Stomach smooth muscle (tissue), 2 donors: ENCODE measurements around the gene SMAD2.
"Not testable (repeated sequence)": the region's sequence is repeated elsewhere in the genome, so short reads cannot be mapped to it uniquely, and the experiment has no call there.

ENCODE experiments used
- H3K27ac ChIP-seq: one replicate; pipeline ENCODE4 v1.7.0; 2013; ENCODE audit warnings: mild to moderate bottlenecking, low read length, inconsistent platforms
- H3K27me3 ChIP-seq, 2 donors: one replicate each; pipeline ENCODE4 v1.7.0; 2013; ENCODE audit warnings: low read length in 2 of 2; ENCODE audit not compliant: insufficient read depth in 2 of 2, control insufficient read depth in 1 of 2
- H3K36me3 ChIP-seq, 2 donors: one replicate each; pipeline ENCODE4 v1.7.0; 2013; ENCODE audit warnings: low read length in 2 of 2; ENCODE audit not compliant: control insufficient read depth in 2 of 2, insufficient read depth in 2 of 2
- H3K4me1 ChIP-seq: one replicate; pipeline ENCODE4 v1.7.0; 2013; ENCODE audit warnings: low read length; ENCODE audit not compliant: control insufficient read depth, insufficient read depth
- H3K4me3 ChIP-seq, 2 donors: one replicate each; pipeline ENCODE4 v1.7.0; 2013; ENCODE audit warnings: low read length in 2 of 2
- H3K9ac ChIP-seq, 2 donors: one replicate each; pipeline ENCODE4 v1.7.0; 2013; ENCODE audit warnings: low read length in 2 of 2, mild to moderate bottlenecking in 1 of 2
- H3K9me3 ChIP-seq, 2 donors: one replicate each; pipeline ENCODE4 v1.7.0; 2013; ENCODE audit warnings: low read length in 2 of 2; ENCODE audit not compliant: control insufficient read depth in 2 of 2
- donor health status: healthy.
- donor health status: Pancreatic carcinoma.

Gene SMAD2

DNA sequence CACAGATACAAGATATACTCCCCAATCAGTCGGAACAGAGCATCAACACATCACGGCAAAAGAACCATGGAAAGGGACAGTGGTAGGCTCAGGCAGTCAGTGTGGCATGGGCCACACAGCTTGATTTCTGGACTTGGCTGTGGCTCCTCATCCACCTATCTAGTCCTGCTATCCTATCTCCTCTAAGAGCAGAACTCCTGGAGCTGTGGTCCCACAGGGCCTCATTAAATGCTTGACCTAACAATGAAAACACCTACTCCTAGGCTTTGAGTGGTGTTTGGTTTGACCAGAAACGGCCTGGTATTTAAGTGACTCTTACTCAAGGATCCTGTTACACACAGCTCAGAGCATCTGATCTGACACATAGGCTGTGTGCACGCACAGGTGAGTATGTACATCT, 33.6 kb upstream of the SMAD2 start:
- Histone ChIP-seq H3K36me3 (no peaks in the 10 kb centered on the region), H3K27me3 (peaks cover 0 to 3% of the 10 kb centered on the region in 2 donors), H3K9ac (no peak overlapping the region), H3K27ac (no peak overlapping the region), H3K4me1 (peaks cover 6% of the 10 kb centered on the region), H3K4me3 (no peak overlapping the region), H3K9me3 (peaks cover 0 to 3% of the 10 kb centered on the region in 2 donors)

DNA sequence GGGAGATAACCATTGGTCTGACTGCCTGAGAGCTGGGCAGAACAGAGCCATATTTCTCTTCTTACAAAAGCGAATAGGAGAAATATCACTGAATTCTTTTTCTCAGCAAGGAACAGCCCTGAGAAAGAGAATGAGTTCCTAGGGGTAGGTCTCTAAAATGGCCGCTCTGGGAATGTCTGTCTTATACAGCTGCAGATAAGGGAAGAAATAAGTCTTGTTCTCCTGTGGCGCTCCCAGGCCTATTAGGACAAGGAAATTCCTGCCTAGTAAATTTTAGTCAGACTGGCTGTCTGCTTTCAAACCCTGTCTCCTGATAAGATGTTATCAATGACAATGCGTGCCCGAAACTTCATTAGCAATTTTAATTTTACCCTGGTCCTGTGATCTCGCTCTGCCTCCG, 30.5 kb upstream of the SMAD2 start:
- H3K9ac ChIP-seq, H3K27ac ChIP-seq, H3K4me3 ChIP-seq, H3K27me3 ChIP-seq, H3K4me1 ChIP-seq, H3K36me3 ChIP-seq, H3K9me3 ChIP-seq: not testable (repeated sequence)

DNA sequence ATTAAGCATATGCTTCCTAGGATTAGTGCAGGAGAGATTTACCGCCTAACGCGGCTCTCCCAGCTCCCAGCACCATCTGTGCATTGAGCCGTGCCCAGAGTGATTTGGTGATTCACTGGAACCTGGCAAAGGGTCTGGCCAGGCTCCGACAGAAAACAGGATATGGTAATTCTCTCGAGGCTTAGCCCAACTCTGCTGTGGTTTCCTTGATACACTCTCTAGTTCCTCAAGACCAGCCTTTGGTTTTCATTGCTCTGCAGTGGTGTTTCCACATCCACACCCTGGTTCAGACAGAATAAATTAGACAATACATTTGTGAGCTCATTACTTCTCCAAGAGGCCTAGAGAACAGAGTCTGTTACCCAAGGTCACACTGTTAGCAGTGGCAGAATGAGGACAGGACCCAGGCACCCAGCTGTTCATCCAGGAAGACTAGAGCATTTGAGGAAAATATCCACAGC, 23.0 kb upstream of the SMAD2 start:
- no peaks in the 10 kb centered on the region for H3K36me3 ChIP-seq
- no peaks in the 10 kb centered on the region for H3K4me1 ChIP-seq
- H3K4me3 ChIP-seq: no peak overlapping the region
- no peak overlapping the region for H3K27ac ChIP-seq
- H3K9me3 ChIP-seq: no peaks in the 10 kb centered on the region
- no peaks in the 10 kb centered on the region for H3K27me3 ChIP-seq
- no peak overlapping the region for H3K9ac ChIP-seq

DNA sequence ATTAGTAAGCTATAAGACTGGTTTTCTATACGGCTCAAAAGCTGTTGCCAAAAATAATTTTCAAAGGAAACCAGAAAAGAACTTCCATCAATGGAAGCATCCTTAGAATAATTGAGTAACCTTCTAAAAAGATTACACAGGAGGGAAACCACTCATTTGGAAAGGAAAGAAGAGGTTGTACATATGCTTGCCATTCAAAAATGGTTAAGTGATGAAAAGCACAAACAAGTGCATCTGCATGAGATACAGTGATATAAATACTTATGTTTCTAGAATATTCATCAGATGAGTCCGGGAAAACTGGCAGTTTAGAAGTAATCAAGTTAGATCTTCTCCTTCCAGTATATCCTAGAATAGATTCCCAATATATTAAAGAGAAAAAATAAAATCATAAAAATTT, 20.1 kb upstream of the SMAD2 start:
- no peaks in the 10 kb centered on the region for H3K9me3 ChIP-seq
- no peak overlapping the region for H3K9ac ChIP-seq
- no peaks in the 10 kb centered on the region for H3K4me1 ChIP-seq
- H3K36me3 ChIP-seq: no peaks in the 10 kb centered on the region
- H3K4me3 ChIP-seq: no peak overlapping the region
- H3K27me3 ChIP-seq: no peaks in the 10 kb centered on the region
- H3K27ac ChIP-seq: no peak overlapping the region

DNA sequence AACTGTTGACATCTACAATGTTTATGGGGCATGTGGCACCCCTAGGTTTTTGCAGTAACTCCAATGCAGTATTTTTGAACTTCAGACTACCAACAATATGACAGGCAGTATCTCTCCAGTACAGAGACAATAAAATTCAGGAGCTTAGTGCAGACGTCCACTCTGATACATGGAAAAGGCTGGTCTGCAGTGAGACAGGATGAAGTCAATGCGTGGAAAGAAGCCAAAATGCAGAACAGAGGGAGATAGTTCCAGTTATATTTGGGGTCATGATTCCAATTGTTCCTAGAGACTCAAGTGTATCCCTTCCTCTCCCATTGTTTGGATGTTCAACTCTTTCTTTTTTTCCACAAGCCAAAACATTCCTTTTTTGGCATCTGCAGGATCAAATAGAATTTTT, 18.7 kb upstream of the SMAD2 start:
- H3K4me1 ChIP-seq: no peaks in the 10 kb centered on the region
- no peak overlapping the region for H3K4me3 ChIP-seq
- no peak overlapping the region for H3K27ac ChIP-seq
- no peaks in the 10 kb centered on the region for H3K9me3 ChIP-seq
- H3K27me3 ChIP-seq: no peaks in the 10 kb centered on the region
- no peaks in the 10 kb centered on the region for H3K36me3 ChIP-seq
- H3K9ac ChIP-seq: no peak overlapping the region

- H3K27ac ChIP-seq: no peak overlapping the region
- no peak overlapping the region for H3K9ac ChIP-seq
- H3K27me3 ChIP-seq: no peaks in the 10 kb centered on the region
Measured at GRCh38 chr18:47946889-47947288, 16.4 kb upstream of the SMAD2 start.

DNA sequence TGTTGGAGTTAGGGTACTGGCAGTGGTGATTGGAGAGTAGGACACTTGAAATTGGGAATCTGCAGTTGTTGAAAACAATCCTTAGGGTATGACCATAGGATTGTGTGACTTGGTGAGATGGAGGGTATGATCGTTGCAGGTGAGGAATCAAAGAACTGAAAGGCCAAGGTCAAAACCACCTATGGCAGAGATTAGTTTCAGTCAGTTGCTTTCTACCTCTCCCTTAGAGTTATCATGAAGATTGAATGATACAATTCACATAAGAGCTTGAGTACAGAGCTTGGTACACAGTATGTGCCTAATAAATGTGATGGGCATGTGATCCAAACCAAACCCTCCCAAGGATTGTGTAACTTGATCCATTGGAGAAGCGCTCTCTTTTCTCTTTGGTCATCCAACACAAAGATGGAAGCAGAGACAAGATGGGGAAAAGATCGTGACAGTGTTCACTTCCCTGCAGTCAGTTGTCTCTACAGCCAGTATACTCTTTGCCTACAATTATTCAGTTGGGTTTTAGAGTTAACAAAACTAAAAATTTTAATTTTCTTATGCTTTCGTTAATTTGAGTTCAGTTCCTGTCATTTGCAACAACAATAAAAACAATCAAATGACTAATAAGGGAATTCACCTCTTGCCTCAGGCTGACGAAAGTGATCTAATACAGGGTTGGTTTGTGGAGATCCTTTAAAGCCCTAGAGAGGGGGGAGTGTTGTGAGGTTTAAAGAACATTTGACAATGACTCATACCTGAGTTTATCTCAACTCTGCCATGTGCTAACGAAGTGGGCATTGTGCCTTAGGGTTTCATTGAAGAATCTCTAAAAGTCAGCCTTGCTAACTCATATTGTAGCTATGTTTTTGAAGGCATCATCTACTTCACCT, 14.8 kb upstream of the SMAD2 start:
- Histone ChIP-seq H3K27ac (no peak overlapping the region), H3K9ac (no peak overlapping the region), H3K36me3 (no peaks in the 10 kb centered on the region), H3K9me3 (no peaks in the 10 kb centered on the region), H3K4me3 (no peak overlapping the region), H3K27me3 (no peaks in the 10 kb centered on the region), H3K4me1 (no peaks in the 10 kb centered on the region)

More at GRCh38 chr18:47946889-47947288, 16.4 kb upstream of the SMAD2 start:
- no peaks in the 10 kb centered on the region for H3K4me1 ChIP-seq
- no peaks in the 10 kb centered on the region for H3K36me3 ChIP-seq
- no peak overlapping the region for H3K4me3 ChIP-seq
- no peaks in the 10 kb centered on the region for H3K9me3 ChIP-seq

DNA sequence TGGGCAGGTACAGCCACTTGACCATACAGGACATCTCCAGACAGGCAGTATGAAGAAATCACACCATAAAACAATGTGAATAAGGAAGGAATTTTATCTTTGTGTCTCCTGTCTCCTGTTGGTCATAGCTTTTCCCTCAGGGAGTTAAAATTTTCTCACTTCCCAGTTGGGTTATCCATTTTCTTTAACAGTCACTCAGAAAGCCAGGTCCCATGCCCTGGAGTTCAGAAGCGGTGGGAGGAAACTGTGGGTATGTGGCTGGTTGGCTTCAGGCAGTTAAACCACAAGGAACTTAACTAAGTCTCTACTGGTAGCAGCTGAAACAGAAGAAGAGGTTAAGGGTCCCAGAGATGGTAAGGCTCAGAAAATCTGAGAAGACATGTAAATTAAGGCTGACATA, 6.5 kb upstream of the SMAD2 start:
- no peaks in the 10 kb centered on the region for H3K9me3 ChIP-seq

DNA sequence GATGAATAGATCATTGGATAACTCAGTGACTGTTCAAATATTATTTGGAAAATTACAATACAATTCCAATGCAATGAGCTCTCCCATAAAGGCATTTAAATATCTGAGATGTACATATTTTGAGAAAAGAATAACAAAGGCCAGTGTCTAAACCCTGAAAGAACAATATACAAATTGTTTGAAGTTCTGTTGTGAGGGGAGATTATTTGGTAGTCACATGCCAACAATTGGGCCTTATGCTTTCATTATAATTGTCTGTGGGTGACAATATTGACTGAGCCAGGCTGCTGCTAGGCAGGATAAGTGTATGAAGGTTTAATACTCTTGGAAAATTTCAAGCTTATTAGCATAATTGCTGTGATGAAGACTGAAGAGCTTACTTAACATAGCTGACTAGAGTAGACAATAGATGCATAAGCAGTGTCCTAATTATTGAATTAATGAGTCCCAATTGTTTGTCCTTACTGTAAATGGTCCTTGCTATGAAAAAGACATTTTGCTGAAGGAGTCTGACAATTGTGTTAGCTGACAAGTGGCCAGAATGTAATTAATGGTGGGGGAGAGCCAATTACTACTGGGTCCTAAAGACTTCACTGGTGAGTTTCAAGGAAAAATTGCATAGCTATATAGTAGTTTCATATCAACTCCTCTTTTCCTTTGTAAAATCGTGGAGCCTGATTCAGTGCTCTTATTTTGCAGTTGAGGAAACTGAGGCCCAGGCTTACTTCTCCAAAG, 5.0 kb upstream of the SMAD2 start:
- Histone ChIP-seq H3K36me3 (no peaks in the 10 kb centered on the region), H3K27ac (no peak overlapping the region), H3K9ac (no peak overlapping the region)

More for the DNA sequence above, 6.5 kb upstream of the SMAD2 start:
- H3K4me3 ChIP-seq: no peak overlapping the region
- no peaks in the 10 kb centered on the region for H3K4me1 ChIP-seq
- H3K27ac ChIP-seq: no peak overlapping the region
- no peak overlapping the region for H3K9ac ChIP-seq
- peaks cover 0 to 2% of the 10 kb centered on the region in 2 donors for H3K27me3 ChIP-seq
- no peaks in the 10 kb centered on the region for H3K36me3 ChIP-seq

DNA sequence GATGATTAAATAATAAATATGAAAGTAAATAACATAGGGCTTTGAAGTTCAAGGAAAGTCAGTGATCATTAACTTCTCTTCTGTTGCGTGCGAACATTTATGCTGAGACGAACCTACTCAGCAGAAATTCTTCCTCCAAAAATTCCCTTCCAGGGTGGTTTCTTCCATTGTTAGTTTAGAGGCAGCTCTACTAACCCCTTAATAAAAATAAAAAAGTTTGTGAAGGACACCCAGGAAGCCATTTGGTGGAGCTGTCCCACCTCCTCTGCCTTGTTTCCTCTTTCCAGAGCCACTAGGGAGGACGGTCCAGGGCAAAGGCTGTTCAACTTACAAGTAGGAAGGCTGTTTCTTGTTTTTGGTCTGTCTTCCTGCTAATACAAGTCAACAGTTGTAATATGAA, 2.1 kb upstream of the SMAD2 start:
- H3K9me3 ChIP-seq: no peaks in the 10 kb centered on the region
- H3K36me3 ChIP-seq: no peaks in the 10 kb centered on the region
- no peak overlapping the region for H3K4me3 ChIP-seq
- no peak overlapping the region for H3K9ac ChIP-seq
- no peaks in the 10 kb centered on the region for H3K4me1 ChIP-seq
- no peak overlapping the region for H3K27ac ChIP-seq
- no peaks in the 10 kb centered on the region for H3K27me3 ChIP-seq

More for the DNA sequence above, 5.0 kb upstream of the SMAD2 start:
- Histone ChIP-seq H3K4me1 (no peaks in the 10 kb centered on the region), H3K27me3 (peaks cover 0 to 2% of the 10 kb centered on the region in 2 donors), H3K9me3 (no peaks in the 10 kb centered on the region), H3K4me3 (no peak overlapping the region)

DNA sequence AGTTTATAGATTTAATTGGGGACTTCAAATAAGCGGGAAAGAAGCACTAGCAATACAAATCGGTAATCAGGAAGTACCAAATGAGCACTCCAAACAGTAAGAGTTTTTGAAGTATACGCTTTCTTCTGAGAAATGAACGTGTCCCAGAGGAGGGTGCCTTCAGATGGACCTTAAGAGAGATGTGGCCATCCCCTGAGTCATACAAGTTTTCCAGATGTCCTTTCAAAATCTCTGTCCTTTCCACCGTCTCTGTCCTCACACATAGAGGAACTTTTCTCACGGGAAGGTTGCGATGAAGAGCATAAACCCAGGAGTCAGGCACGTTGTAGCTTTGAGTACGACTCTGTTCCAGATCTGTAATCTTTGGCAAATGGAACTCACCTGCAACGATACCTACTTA, 1.7 kb upstream of the SMAD2 start:
- Histone ChIP-seq H3K27me3 (no peaks in the 10 kb centered on the region), H3K9ac (no peak overlapping the region), H3K36me3 (no peaks in the 10 kb centered on the region), H3K4me3 (no peak overlapping the region), H3K27ac (no peak overlapping the region), H3K9me3 (no peaks in the 10 kb centered on the region), H3K4me1 (no peaks in the 10 kb centered on the region)
